IMR-90 (cell line): Measurements from ENCODE around the gene BRINP1. TPM values are rescaled to one million over a fixed set of nuclear protein-coding genes. Genes with fewer than 3 reads are reported as not detected.

Source experiments
- ATAC-seq: fragments of 200-7000 bp; cut with Tn5 transposase; 2 replicates; pipeline ENCODE4 v1.9.1; 2020; ENCODE audit warnings: low read depth, mild to moderate bottlenecking, moderate library complexity
- BruUV-seq: library from RNA; stranded (reverse); fragments of 400-500 nt; replicated peaks from 2 replicates; lab custom pipeline; 2021; lab: Mats Ljungman, UMichigan
- CTCF ChIA-PET: fragments of 300-600 bp; formaldehyde crosslinking; extraction: SDS; loops from one replicate; lab custom pipeline; 2021; ENCODE audit warnings: antibody characterized with exemption; lab: Yijun Ruan, JAX
- POLR2A ChIA-PET: fragments of 300-600 bp; sonication (Branson Sonifier 250); formaldehyde crosslinking; loops from one replicate; lab custom pipeline; 2022; ENCODE audit warnings: antibody characterized with exemption; ENCODE audit not compliant: unreplicated experiment; lab: Charles Lee
- DNase-seq: peaks from one replicate; pipeline ENCODE4 v3.0.0; 2013
- H2AFZ ChIP-seq: replicated peaks from 2 replicates; pipeline ENCODE3; 2013; ENCODE audit warnings: low read length, mild to moderate bottlenecking; ENCODE audit not compliant: poor library complexity
- H2AK5ac ChIP-seq: 2 replicates; pipeline ENCODE4 v1.6.1; 2013; ENCODE audit warnings: low read depth, low read length, inconsistent platforms
- H2AK9ac ChIP-seq: replicated peaks from 2 replicates; pipeline ENCODE3; 2013; ENCODE audit warnings: mild to moderate bottlenecking, low read depth, low read length, moderate library complexity; ENCODE audit not compliant: poor library complexity
- H2BK120ac ChIP-seq: 2 replicates; pipeline ENCODE4 v1.6.1; 2013; ENCODE audit warnings: low read depth, low read length, inconsistent platforms
- H2BK15ac ChIP-seq: 3 replicates; pipeline ENCODE4 v1.6.1; 2013; ENCODE audit warnings: low read depth, low read length, inconsistent platforms
- H2BK20ac ChIP-seq: 2 replicates; pipeline ENCODE4 v1.6.1; 2013; ENCODE audit warnings: low read depth, mild to moderate bottlenecking, inconsistent platforms, low read length, moderate library complexity
- H2BK5ac ChIP-seq: 2 replicates; pipeline ENCODE4 v1.6.1; 2013; ENCODE audit warnings: mild to moderate bottlenecking, low read depth, low read length, inconsistent platforms; ENCODE audit not compliant: poor library complexity, severe bottlenecking
- H3K14ac ChIP-seq: replicated peaks from 2 replicates; pipeline ENCODE4 v1.6.1; 2013; ENCODE audit warnings: low read depth, low read length, inconsistent platforms
- H3K18ac ChIP-seq: 2 replicates; pipeline ENCODE4 v1.6.1; 2013; ENCODE audit warnings: low read depth, low read length, control low read depth
- H3K23ac ChIP-seq: 2 replicates; pipeline ENCODE4 v1.6.1; 2013; ENCODE audit warnings: low read depth, low read length, inconsistent platforms
- H3K27ac ChIP-seq: 2 replicates; pipeline ENCODE4 v1.5.1; 2013; ENCODE audit warnings: mild to moderate bottlenecking, control low read depth, low read length; ENCODE audit not compliant: insufficient read depth
- H3K27me3 ChIP-seq: 2 replicates; pipeline ENCODE4 v1.6.1; 2013; ENCODE audit warnings: low read length; ENCODE audit not compliant: control insufficient read depth, insufficient read depth
- H3K36me3 ChIP-seq: 2 replicates; pipeline ENCODE4 v1.6.1; 2013; ENCODE audit warnings: low read length, mixed read lengths; ENCODE audit not compliant: control insufficient read depth, insufficient read depth
- H3K4ac ChIP-seq: 2 replicates; pipeline ENCODE4 v1.6.1; 2013; ENCODE audit warnings: low read depth, low read length, inconsistent platforms
- H3K4me1 ChIP-seq: 2 replicates; pipeline ENCODE4 v1.6.1; 2013; ENCODE audit warnings: low read length, mixed read lengths; ENCODE audit not compliant: control insufficient read depth, insufficient read depth
- H3K4me2 ChIP-seq: 2 replicates; pipeline ENCODE4 v1.6.1; 2013; ENCODE audit warnings: low read depth, mild to moderate bottlenecking, control low read depth, low read length, moderate library complexity
- H3K4me3 ChIP-seq: 2 replicates; pipeline ENCODE4 v1.5.1; 2013; ENCODE audit warnings: low read depth, mild to moderate bottlenecking, control low read depth, low read length, moderate library complexity; ENCODE audit not compliant: insufficient read depth
- H3K56ac ChIP-seq: 2 replicates; pipeline ENCODE4 v1.6.1; 2013; ENCODE audit warnings: low read length, inconsistent platforms; ENCODE audit not compliant: insufficient read depth; ENCODE audit errors: extremely low read depth
- H3K79me1 ChIP-seq, 2 experiments: 2 replicates each; pipeline ENCODE4 v1.6.1; 2013; ENCODE audit warnings: low read length in 2 of 2, inconsistent platforms in 1 of 2, low read depth in 1 of 2
- H3K9ac ChIP-seq: 2 replicates; pipeline ENCODE4 v1.6.1; 2013; ENCODE audit warnings: low read depth, low read length, control low read depth
- H3K9me1 ChIP-seq: 2 replicates; pipeline ENCODE4 v1.6.1; 2013; ENCODE audit warnings: low read length, inconsistent platforms; ENCODE audit not compliant: insufficient read depth
- H3K9me3 ChIP-seq: 2 replicates; pipeline ENCODE4 v1.6.1; 2013; ENCODE audit warnings: low read length; ENCODE audit not compliant: control insufficient read depth, insufficient read depth
- H4K20me1 ChIP-seq: 2 replicates; pipeline ENCODE4 v1.6.1; 2013; ENCODE audit warnings: low read length, inconsistent platforms; ENCODE audit not compliant: insufficient read depth
- H4K5ac ChIP-seq: 2 replicates; pipeline ENCODE4 v1.6.1; 2013; ENCODE audit warnings: mild to moderate bottlenecking, low read depth, low read length, control low read depth
- H4K8ac ChIP-seq, 2 experiments: 2 replicates each; pipeline ENCODE4 v1.6.1; 2013; ENCODE audit warnings: low read depth in 2 of 2, low read length in 2 of 2, control low read depth in 1 of 2, inconsistent platforms in 1 of 2
- H4K91ac ChIP-seq: 2 replicates; pipeline ENCODE4 v1.6.1; 2013; ENCODE audit warnings: low read depth, low read length, inconsistent platforms; ENCODE audit not compliant: insufficient read depth
- MAFK ChIP-seq: IDR thresholded peaks from 2 replicates; pipeline ENCODE4 v1.6.1; 2012; ENCODE audit warnings: low read depth, low read length, improper control_type of control experiment
- WGBS, 2 experiments: methylation state at CpG; one replicate each; pipeline versions ENCODE4 v1.1.5 to v1.1.7; 2013; ENCODE audit warnings: missing lambda C conversion rate in 2 of 2; ENCODE audit not compliant: insufficient read length in 1 of 2; ENCODE audit errors: extremely low coverage in 2 of 2; 5-methylcytosine and 5-hydroxymethylcytosine counted together
- dilution Hi-C: fragments of 300-500 bp; cut with HindIII; formaldehyde crosslinking; loops from one replicate; pipeline ENCODE4 v1.14.3; 2018; ENCODE audit warnings: low sequenced_read_pairs; ENCODE audit not compliant: unreplicated experiment
- in situ Hi-C: fragments of 300-500 bp; cut with MboI; formaldehyde crosslinking; loops from 3 replicates; pipeline ENCODE4 v1.14.3; 2019; ENCODE audit warnings: low sequenced_read_pairs, inconsistent platforms, mixed read lengths
- intact Hi-C: fragments of 100-400 bp; cut with micrococcal nuclease; formaldehyde crosslinking; loops from 2 replicates; pipeline ENCODE4 v1.10.0; 2022
- polyA plus RNA-seq, 3 experiments: library from polyadenylated mRNA; depleted of rRNA; stranded (reverse); fragments of >200 nt; gene quantifications; 2 replicates each; pipeline ENCODE4 v1.2.3, GENCODE V29; 2012; ENCODE audit warnings: low replicate concordance in 1 of 3
- total RNA-seq: library from RNA; depleted of rRNA; stranded (reverse); fragments of >200 nt; gene quantifications from 2 replicates; pipeline ENCODE4 v1.2.3, GENCODE V29; 2012
- TF ChIP-seq, protein P1 (sequence below): fragments of 150-350 bp; IDR thresholded peaks from 2 replicates; pipeline ENCODE4 v1.6.1; 2017; ENCODE audit warnings: mild to moderate bottlenecking, antibody characterized with exemption, low read length, low read depth

BRINP1 gene
- total and polyA plus RNA-seq, 2 of the 4 experiments (the other 2 are of a cell fraction): under 0.01 TPM; not detected in 1

DNA sequence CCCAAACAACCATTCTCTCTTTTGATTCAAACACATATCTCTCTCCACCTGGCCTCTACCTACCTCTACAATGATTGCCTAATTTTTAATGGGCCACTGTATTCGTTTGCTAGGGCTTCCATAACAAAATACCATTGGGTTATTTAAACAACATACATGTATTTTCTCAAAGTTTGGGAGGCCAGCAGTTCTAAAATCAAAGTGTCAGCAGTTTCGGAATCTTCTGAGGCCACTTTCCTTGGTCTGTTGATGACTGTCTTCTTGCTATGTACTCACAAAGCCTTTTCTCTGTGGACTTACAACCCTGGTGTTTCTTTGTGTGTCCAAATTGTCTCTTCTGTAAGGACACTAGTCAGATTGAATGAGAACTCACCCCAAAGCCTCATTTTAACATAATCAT lies 214.7 kb downstream of the BRINP1 start:
- Histone ChIP-seq H3K9ac (no peak overlapping the region), H4K91ac (no peak overlapping the region), H2AFZ (no peak overlapping the region), H2BK5ac (no peak overlapping the region), H3K56ac (no peak overlapping the region), H3K14ac (no peak overlapping the region), H3K9me1 (no peaks in the 10 kb centered on the region), H3K27me3 (no peaks in the 10 kb centered on the region), H2BK120ac (no peak overlapping the region), H3K27ac (no peak overlapping the region), H3K36me3 (no peaks in the 10 kb centered on the region), H3K79me1 (no peaks in the 10 kb centered on the region), H2BK15ac (no peak overlapping the region), H4K8ac (no peak overlapping the region), H3K9me3 (peaks cover 18% of the 10 kb centered on the region), H2AK9ac (no peak overlapping the region), H3K4me2 (no peak overlapping the region), H2AK5ac (no peak overlapping the region), H3K4me1 (no peaks in the 10 kb centered on the region), H3K18ac (no peak overlapping the region), H3K23ac (no peak overlapping the region), H4K5ac (no peak overlapping the region), H3K4me3 (no peak overlapping the region), H4K20me1 (no peaks in the 10 kb centered on the region), H3K4ac (no peak overlapping the region), H2BK20ac (no peak overlapping the region)
- BruUV-seq: no TSS peak
- TF ChIP-seq MAFK: 0 out of 2 replicates have a peak, but pooled peaks have one; percentile 22
- TF ChIP-seq, protein P1, sequence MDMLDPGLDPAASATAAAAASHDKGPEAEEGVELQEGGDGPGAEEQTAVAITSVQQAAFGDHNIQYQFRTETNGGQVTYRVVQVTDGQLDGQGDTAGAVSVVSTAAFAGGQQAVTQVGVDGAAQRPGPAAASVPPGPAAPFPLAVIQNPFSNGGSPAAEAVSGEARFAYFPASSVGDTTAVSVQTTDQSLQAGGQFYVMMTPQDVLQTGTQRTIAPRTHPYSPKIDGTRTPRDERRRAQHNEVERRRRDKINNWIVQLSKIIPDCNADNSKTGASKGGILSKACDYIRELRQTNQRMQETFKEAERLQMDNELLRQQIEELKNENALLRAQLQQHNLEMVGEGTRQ: no peak
- intact Hi-C loops (no loop called here), dilution Hi-C loops (no loop called here), in situ Hi-C loops (no loop called here)
- DNase-seq: no peak
- POLR2A ChIA-PET: no interaction called here
- ATAC-seq: no peak
- WGBS, 2 experiments: 0% methylated on average over 1 of the region's 2 CpGs; no CpG with 5 or more reads in 1 of the 2 experiments
- CTCF ChIA-PET: no interaction called here
